Measurements from ENCODE around the gene ERAP2.
"Not testable (repeated sequence)": the region's sequence is repeated elsewhere in the genome, so short reads cannot be mapped to it uniquely, and the experiment has no call there.

ERAP2 gene

GRCh38 chr5:96901384-96901783 is 25.1 kb downstream of the ERAP2 start:
- no peak for DNase-seq (ENCODE audit: low spot score)

- DNase-seq (ENCODE audit: low spot score): no peak
These were observed 25.5 kb downstream of the ERAP2 start for GRCh38 chr5:96901841-96902240.

- DNase-seq (ENCODE audit: low spot score): no peak
These were observed 26.6 kb downstream of the ERAP2 start for GRCh38 chr5:96902876-96903275.

- DNase-seq (ENCODE audit: low spot score): peak; percentile 20
These were observed 27.0 kb downstream of the ERAP2 start for GRCh38 chr5:96903300-96903699.

GRCh38 chr5:96904054-96904931 is 28.0 kb downstream of the ERAP2 start:
- DNase-seq (ENCODE audit: low spot score): no peak

- no peak for DNase-seq (ENCODE audit: low spot score)
These were observed 29.6 kb downstream of the ERAP2 start for GRCh38 chr5:96905864-96906263.

GRCh38 chr5:96909003-96909402 is 32.7 kb downstream of the ERAP2 start:
- DNase-seq (ENCODE audit: low spot score): no peak

GRCh38 chr5:96909435-96909834 is 33.1 kb downstream of the ERAP2 start:
- DNase-seq (ENCODE audit: low spot score): no peak

- DNase-seq (ENCODE audit: low spot score): no peak
These were observed 34.8 kb downstream of the ERAP2 start for GRCh38 chr5:96911139-96911538.

- no peak for DNase-seq (ENCODE audit: low spot score)
These were observed 36.9 kb downstream of the ERAP2 start for GRCh38 chr5:96913233-96913632.

GRCh38 chr5:96919754-96920197 is 43.5 kb downstream of the ERAP2 start:
- no peak for DNase-seq (ENCODE audit: low spot score)

GRCh38 chr5:96920744-96921355 is 44.5 kb downstream of the ERAP2 start:
- DNase-seq (ENCODE audit: low spot score): no peak

GRCh38 chr5:96922499-96923244 is 46.4 kb downstream of the ERAP2 start:
- DNase-seq (ENCODE audit: low spot score): no peak

GRCh38 chr5:96924016-96924443 is 47.7 kb downstream of the ERAP2 start:
- DNase-seq (ENCODE audit: low spot score): no peak

- no peak for DNase-seq (ENCODE audit: low spot score)
These were observed 50.0 kb downstream of the ERAP2 start for GRCh38 chr5:96926276-96926675.

- no peak for DNase-seq (ENCODE audit: low spot score)
These were observed 50.7 kb downstream of the ERAP2 start for GRCh38 chr5:96927008-96927407.

- no peak for DNase-seq (ENCODE audit: low spot score)
These were observed 52.8 kb downstream of the ERAP2 start for GRCh38 chr5:96928931-96929708.

- no peak for DNase-seq (ENCODE audit: low spot score)
These were observed 53.8 kb downstream of the ERAP2 start for GRCh38 chr5:96930058-96930457.

- DNase-seq (ENCODE audit: low spot score): no peak
These were observed 54.3 kb downstream of the ERAP2 start for GRCh38 chr5:96930589-96930988.

- DNase-seq (ENCODE audit: low spot score): not testable (repeated sequence)
These were observed 54.7 kb downstream of the ERAP2 start for GRCh38 chr5:96931037-96931436.

GRCh38 chr5:96931605-96932004 is 55.3 kb downstream of the ERAP2 start:
- DNase-seq (ENCODE audit: low spot score): no peak

GRCh38 chr5:96932026-96932425 is 55.7 kb downstream of the ERAP2 start:
- no peak for DNase-seq (ENCODE audit: low spot score)
